Upper lobe of right lung (tissue), 1 donor: ENCODE results near the gene SVIL. TPM values are rescaled to one million over a fixed set of nuclear protein-coding genes. Genes with fewer than 3 reads are reported as not detected.
"Not testable (repeated sequence)": the region's sequence is repeated elsewhere in the genome, so short reads cannot be mapped to it uniquely, and the experiment has no call there.

Experiments
- ATAC-seq: fragments of 200-7000 bp; cut with Tn5 transposase; one replicate; pipeline ENCODE4 v1.9.1; 2020; ENCODE audit warnings: mild to moderate bottlenecking, moderate library complexity
- DNase-seq: peaks from one replicate; pipeline ENCODE4 v3.0.0-alpha.2; 2020
- H3K27ac ChIP-seq: fragments of 200-600 bp; one replicate; pipeline ENCODE4 v1.8.0; 2022
- H3K27me3 ChIP-seq: fragments of 200-600 bp; one replicate; pipeline ENCODE4 v1.8.0; 2022; ENCODE audit warnings: mild to moderate bottlenecking
- H3K36me3 ChIP-seq: fragments of 200-600 bp; one replicate; pipeline ENCODE4 v1.8.0; 2022
- H3K4me1 ChIP-seq: fragments of 200-600 bp; one replicate; pipeline ENCODE4 v1.8.0; 2022
- H3K4me3 ChIP-seq: fragments of 200-600 bp; one replicate; pipeline ENCODE4 v1.8.0; 2022; ENCODE audit warnings: mild to moderate bottlenecking
- H3K9me3 ChIP-seq: fragments of 200-600 bp; one replicate; pipeline ENCODE4 v1.8.0; 2022
- CTCF ChIP-seq: fragments of 200-600 bp; IDR thresholded peaks from one replicate; pipeline ENCODE4 v1.8.0; 2022; ENCODE audit warnings: antibody characterized with exemption
- intact Hi-C: fragments of 100-400 bp; cut with DNase I; formaldehyde crosslinking; loops from one replicate; pipeline ENCODE4 v1.11.0; 2022
- total RNA-seq: library from RNA; stranded (reverse); fragmentation: NEBNext Ultra II Directional; extraction: Animal tissue kit (Norgen Biotek cat#: 25700); gene quantifications from one replicate; pipeline ENCODE4 v1.2.1, GENCODE V29; 2021
- donor health status: DM: no; HTN: yes; CAD: no; lungs with severe emphysema.

Gene SVIL
- total RNA-seq, 1 donor from 2014 or later, result 106 TPM

GRCh38 chr10:29493697-29494096 is 141.1 kb downstream of the SVIL start:
- no peak for ATAC-seq
- TF ChIP-seq CTCF, result no peak
- no peaks in the 10 kb centered on the region for H3K4me1 ChIP-seq
- H3K4me3 ChIP-seq, result no peak overlapping the region
- H3K36me3 ChIP-seq, result peaks cover 74% of the 10 kb centered on the region
- no peaks in the 10 kb centered on the region for H3K9me3 ChIP-seq
- DNase-seq, result no peak
- H3K27me3 ChIP-seq, result no peaks in the 10 kb centered on the region
- no peak overlapping the region for H3K27ac ChIP-seq
- intact Hi-C loops, result no loop called here

GRCh38 chr10:29492774-29493173 is 142.0 kb downstream of the SVIL start:
- Histone ChIP-seq H3K4me1 (no peaks in the 10 kb centered on the region), H3K27ac (no peak overlapping the region), H3K4me3 (no peak overlapping the region), H3K9me3 (no peaks in the 10 kb centered on the region), H3K36me3 (peaks cover 84% of the 10 kb centered on the region), H3K27me3 (no peaks in the 10 kb centered on the region)
- ATAC-seq (no peak), DNase-seq (no peak)
- TF ChIP-seq CTCF, result no peak
- intact Hi-C loops, result no loop called here

- Histone ChIP-seq H3K27me3 (no peaks in the 10 kb centered on the region), H3K9me3 (no peaks in the 10 kb centered on the region), H3K36me3 (peaks cover 82% of the 10 kb centered on the region), H3K4me3 (no peak overlapping the region), H3K4me1 (no peaks in the 10 kb centered on the region), H3K27ac (no peak overlapping the region)
- no peak for DNase-seq
- intact Hi-C loops, result no loop called here
- TF ChIP-seq CTCF, result no peak
- ATAC-seq, result no peak
Measured at GRCh38 chr10:29491918-29492317, 142.9 kb downstream of the SVIL start.

GRCh38 chr10:29490781-29491280 is 143.9 kb downstream of the SVIL start:
- H3K36me3 ChIP-seq, result peaks cover 92% of the 10 kb centered on the region
- H3K9me3 ChIP-seq, H3K4me1 ChIP-seq, H3K27ac ChIP-seq, H3K4me3 ChIP-seq, DNase-seq, ATAC-seq, intact Hi-C loops, H3K27me3 ChIP-seq: not testable (repeated sequence)

GRCh38 chr10:29488471-29488870 is 146.3 kb downstream of the SVIL start:
- ATAC-seq, H3K27ac ChIP-seq, DNase-seq, intact Hi-C loops, H3K9me3 ChIP-seq, H3K4me3 ChIP-seq, H3K4me1 ChIP-seq, H3K27me3 ChIP-seq: not testable (repeated sequence)
- peaks cover 86% of the 10 kb centered on the region for H3K36me3 ChIP-seq

- ATAC-seq, result peak; percentile 9
- H3K4me3 ChIP-seq, H3K9me3 ChIP-seq, DNase-seq, H3K27ac ChIP-seq, H3K4me1 ChIP-seq, intact Hi-C loops, H3K27me3 ChIP-seq: not testable (repeated sequence)
- H3K36me3 ChIP-seq, result peaks cover 85% of the 10 kb centered on the region
Measured at GRCh38 chr10:29487884-29488266, 146.9 kb downstream of the SVIL start.

GRCh38 chr10:29487032-29487883 is 147.5 kb downstream of the SVIL start:
- ATAC-seq, DNase-seq, H3K27ac ChIP-seq, H3K9me3 ChIP-seq, intact Hi-C loops, H3K4me3 ChIP-seq, H3K27me3 ChIP-seq: not testable (repeated sequence)
- H3K36me3 ChIP-seq, result peaks cover 79% of the 10 kb centered on the region
- H3K4me1 ChIP-seq, result peaks cover 11% of the 10 kb centered on the region
